Mucosa of descending colon (tissue), 3 donors: ENCODE results near the gene QKI. TPM values are rescaled to one million over a fixed set of nuclear protein-coding genes. Genes with fewer than 3 reads are reported as not detected.

Experiments used
- ATAC-seq: fragments of 200-7000 bp; cut with Tn5 transposase; one replicate; pipeline ENCODE4 v1.9.1; 2020; ENCODE audit warnings: mild to moderate bottlenecking, moderate library complexity
- DNase-seq, 3 donors: peaks; one replicate each; pipeline ENCODE4 v3.0.0-alpha.2; 2020
- H3K36me3 ChIP-seq: fragments of 200-600 bp; one replicate; pipeline ENCODE4 v1.8.0; 2021; ENCODE audit warnings: low read depth, mild to moderate bottlenecking
- H3K4me1 ChIP-seq: fragments of 200-600 bp; one replicate; pipeline ENCODE4 v1.8.0; 2021; ENCODE audit warnings: low read depth, mild to moderate bottlenecking
- H3K4me3 ChIP-seq: fragments of 200-600 bp; one replicate; pipeline ENCODE4 v1.8.0; 2021; ENCODE audit warnings: mild to moderate bottlenecking
- H3K9me3 ChIP-seq: fragments of 200-600 bp; one replicate; pipeline ENCODE4 v1.8.0; 2021; ENCODE audit warnings: mild to moderate bottlenecking
- intact Hi-C, 2 donors: fragments of 100-400 bp; cut with DNase I in 1 of 2; cut with micrococcal nuclease in 1 of 2; formaldehyde crosslinking; loops; one replicate each; pipeline versions ENCODE4 v1.11.0 to v1.11.1; 2022; cut with DNase I, micrococcal nuclease
- total RNA-seq, 3 donors: library from RNA; stranded (reverse); fragmentation: NEBNext Ultra II Directional in 2 of 3; extraction: Animal tissue kit (Norgen Biotek cat#: 25700) in 2 of 3; gene quantifications; one replicate each; pipeline versions ENCODE4 v1.2.1 to v1.2.4, GENCODE V29; 2021 to 2023
- TF ChIP-seq, protein P1 (sequence below): fragments of 200-600 bp; IDR thresholded peaks from one replicate; pipeline ENCODE4 v1.8.0; 2022; ENCODE audit warnings: antibody characterized with exemption, mild to moderate bottlenecking
- donor health status: DM: no; HTN: no; CAD: no; lungs with moderate emphysema.
- donor health status: DM: no; HTN: no; CAD: no.
- donor health status: DM: no; HTN: yes; CAD: no.

Gene QKI
- total RNA-seq, 3 donors from 2014 or later: 11.3 to 129 (median 35.8) TPM

DNA sequence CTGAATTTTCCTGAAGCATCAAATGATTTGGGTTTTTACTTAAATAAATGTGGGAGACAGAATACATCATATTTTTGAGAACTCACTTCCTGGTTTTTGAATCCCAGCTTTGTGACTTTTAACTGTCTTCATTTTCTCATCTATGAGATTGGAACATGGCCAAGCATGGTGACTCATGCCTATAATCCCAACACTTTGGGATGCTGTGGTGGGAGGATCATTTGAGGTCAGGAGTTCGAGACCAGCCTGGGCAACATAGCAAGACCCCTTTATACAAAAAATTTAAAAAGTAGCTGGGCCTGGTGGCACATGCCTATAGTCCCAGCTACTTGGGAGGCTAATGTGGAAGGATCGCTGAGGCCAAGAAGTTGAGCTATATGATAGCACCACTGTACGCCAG is 122.3 kb downstream of the QKI start:
- Histone ChIP-seq H3K4me1 (peaks cover 4% of the 10 kb centered on the region), H3K36me3 (no peaks in the 10 kb centered on the region), H3K4me3 (no peak overlapping the region), H3K9me3 (no peaks in the 10 kb centered on the region)
- intact Hi-C loops: no loop called here
- DNase-seq: peak in 1 of 3 donors; percentile 17
- ATAC-seq: no peak
- TF ChIP-seq, protein P1, sequence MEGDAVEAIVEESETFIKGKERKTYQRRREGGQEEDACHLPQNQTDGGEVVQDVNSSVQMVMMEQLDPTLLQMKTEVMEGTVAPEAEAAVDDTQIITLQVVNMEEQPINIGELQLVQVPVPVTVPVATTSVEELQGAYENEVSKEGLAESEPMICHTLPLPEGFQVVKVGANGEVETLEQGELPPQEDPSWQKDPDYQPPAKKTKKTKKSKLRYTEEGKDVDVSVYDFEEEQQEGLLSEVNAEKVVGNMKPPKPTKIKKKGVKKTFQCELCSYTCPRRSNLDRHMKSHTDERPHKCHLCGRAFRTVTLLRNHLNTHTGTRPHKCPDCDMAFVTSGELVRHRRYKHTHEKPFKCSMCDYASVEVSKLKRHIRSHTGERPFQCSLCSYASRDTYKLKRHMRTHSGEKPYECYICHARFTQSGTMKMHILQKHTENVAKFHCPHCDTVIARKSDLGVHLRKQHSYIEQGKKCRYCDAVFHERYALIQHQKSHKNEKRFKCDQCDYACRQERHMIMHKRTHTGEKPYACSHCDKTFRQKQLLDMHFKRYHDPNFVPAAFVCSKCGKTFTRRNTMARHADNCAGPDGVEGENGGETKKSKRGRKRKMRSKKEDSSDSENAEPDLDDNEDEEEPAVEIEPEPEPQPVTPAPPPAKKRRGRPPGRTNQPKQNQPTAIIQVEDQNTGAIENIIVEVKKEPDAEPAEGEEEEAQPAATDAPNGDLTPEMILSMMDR: no peak

DNA sequence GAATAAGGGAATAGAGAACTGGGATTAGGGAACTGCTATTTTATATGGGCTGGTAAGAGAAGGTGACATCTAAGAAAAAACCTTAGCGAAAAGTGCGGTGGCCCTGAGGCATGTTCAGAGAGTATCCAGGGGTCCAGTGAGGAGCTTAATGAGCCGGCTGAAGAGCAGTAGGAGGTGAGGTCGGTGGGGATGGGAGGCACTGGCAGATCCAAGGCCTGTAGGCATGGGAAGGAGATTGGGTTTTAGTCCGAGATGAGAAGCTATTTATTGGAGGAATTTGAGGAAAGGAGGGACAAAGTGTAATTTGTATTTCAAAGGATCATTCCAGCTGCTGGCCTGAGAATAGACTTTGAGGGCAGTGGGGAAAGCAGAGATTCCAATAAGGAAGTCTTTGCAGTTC is 123.8 kb downstream of the QKI start:
- no peak overlapping the region for H3K4me3 ChIP-seq
- H3K4me1 ChIP-seq: peaks cover 4% of the 10 kb centered on the region
- no peaks in the 10 kb centered on the region for H3K36me3 ChIP-seq
- DNase-seq (no peak), ATAC-seq (no peak)
- intact Hi-C loops: no loop called here
- H3K9me3 ChIP-seq: no peaks in the 10 kb centered on the region
- TF ChIP-seq, protein P1: no peak

DNA sequence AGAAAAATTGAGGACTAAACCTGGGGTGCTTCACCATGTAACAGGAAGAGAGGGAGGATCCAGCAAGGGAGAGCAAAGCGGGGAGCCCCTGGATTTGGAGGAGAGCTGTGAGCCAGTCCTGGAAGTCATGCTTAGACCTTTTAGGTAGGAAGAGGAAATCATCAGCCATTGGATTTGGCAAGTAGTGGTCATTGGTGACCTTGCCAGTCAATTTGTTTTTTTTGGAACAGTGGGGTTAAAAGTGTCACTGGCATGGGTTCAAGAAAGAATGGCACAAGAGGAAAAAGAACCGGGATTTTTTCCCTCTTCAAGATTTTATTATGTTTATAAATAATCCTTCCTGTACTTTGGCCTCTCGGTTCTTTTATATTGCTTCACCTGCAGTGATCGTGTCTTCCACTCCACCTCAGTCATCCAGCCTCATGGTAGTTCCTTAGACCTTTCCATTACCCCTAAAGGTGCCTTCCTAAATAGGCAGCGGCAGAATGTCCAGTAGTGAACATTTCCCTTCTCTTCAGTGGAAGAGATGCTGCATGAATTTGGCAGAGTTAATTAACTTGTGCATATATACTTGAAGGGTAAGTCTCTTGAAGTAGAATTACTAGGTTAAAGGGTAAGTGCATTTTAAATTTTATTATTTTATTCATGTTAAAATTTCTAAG is 124.7 kb downstream of the QKI start:
- intact Hi-C loops: no loop called here
- TF ChIP-seq, protein P1: no peak
- DNase-seq: peak in 1 of 3 donors; percentile 32
- peak; percentile 92 for ATAC-seq
- no peaks in the 10 kb centered on the region for H3K9me3 ChIP-seq
- H3K4me3 ChIP-seq: no peak overlapping the region
- H3K4me1 ChIP-seq: peaks cover 4% of the 10 kb centered on the region
- no peaks in the 10 kb centered on the region for H3K36me3 ChIP-seq

DNA sequence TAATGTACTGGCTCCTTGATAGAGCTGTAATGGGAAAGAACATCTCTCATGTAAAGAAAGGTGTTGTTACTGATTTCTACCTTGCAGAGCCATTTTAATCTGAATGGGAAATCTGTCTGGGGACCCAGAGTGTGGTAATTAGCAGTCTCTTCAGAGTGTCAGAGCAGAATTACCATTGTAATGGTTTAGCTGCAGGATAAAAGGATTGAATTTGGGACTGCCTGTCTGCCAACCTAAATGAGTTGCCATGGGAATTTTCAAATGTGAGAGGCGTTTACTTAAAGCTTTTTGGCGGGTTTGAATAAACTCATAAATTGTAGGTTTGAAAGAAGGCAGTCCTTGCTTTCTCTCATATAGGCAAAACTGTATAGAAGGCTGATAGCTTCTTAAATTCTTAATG is 128.8 kb downstream of the QKI start:
- Histone ChIP-seq H3K36me3 (no peaks in the 10 kb centered on the region), H3K4me1 (peaks cover 4% of the 10 kb centered on the region), H3K4me3 (no peak overlapping the region), H3K9me3 (no peaks in the 10 kb centered on the region)
- ATAC-seq (no peak), DNase-seq (no peak)
- intact Hi-C loops: no loop called here
- TF ChIP-seq, protein P1: no peak

DNA sequence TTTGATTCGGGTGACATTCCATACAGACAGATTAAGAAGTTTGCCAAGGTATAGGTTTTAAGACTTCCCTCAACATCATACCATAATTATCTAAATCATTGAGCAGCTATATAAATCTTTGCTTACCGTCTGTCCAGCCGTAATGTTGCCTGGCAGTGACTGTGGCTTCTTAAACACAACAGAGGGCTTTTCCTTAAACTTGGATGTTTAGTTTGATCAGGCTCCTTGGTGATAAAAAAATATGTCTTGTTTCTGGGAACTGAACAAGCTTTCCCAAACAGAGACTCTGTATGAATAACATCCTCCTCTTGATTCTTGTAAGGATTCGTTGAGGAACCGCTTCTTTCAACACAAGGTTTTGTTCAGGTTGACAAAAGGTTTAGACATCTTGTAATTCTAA is 130.9 kb downstream of the QKI start:
- TF ChIP-seq, protein P1: no peak
- Histone ChIP-seq H3K36me3 (no peaks in the 10 kb centered on the region), H3K4me1 (no peaks in the 10 kb centered on the region), H3K9me3 (no peaks in the 10 kb centered on the region), H3K4me3 (no peak overlapping the region)
- intact Hi-C loops: no loop called here
- ATAC-seq: no peak
- no peak for DNase-seq

DNA sequence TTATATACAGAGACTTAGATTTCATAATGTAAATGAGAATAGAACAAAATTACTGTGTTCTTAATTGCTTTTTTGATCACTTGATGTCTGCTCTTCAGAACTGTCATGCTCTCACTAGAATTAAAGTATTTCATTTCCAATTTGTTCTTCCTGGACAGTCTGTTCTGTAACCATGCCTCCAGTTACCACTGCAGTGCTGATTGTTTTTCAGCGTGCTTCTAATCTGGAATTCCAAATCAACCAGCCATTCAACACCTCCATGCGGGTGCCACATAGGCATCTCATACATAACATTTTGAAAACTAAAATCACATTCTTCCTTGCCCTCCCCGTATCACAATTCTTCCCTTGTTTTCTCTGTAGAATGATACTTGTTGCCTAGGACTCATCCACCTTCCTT is 132.8 kb downstream of the QKI start:
- no peak for ATAC-seq
- TF ChIP-seq, protein P1: no peak

More for the DNA sequence above, 132.8 kb downstream of the QKI start:
- Histone ChIP-seq H3K36me3 (no peaks in the 10 kb centered on the region), H3K9me3 (no peaks in the 10 kb centered on the region), H3K4me3 (no peak overlapping the region), H3K4me1 (no peaks in the 10 kb centered on the region)
- no peak for DNase-seq
- intact Hi-C loops: no loop called here
